ENCODE measurements around the gene COPS9.

DNA sequence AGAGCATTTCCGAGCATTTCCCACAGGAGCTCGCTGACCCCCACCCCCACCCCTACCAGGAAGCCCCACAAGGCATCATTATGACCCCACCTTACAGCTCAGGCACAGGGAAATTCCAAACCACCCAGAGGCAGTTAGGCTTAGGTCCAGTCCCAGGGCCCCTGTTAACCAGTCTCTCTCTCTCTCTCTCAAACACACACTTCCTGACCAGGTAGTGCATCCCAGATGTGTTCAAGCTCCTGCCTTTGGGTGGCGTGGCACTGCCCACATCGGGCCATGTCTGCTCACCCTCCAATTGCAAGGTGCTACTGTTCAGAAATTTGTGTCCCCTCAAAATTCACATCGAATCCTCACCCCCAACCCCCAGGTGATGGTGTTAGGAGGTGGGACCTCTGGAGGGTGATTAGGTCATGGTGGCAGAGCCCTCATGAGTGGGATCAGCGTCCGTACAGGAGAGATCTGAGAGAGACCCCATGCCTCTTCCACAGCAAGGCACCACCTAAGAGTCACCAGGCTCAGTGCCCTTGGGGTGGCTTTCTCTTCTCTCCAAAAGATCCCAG lies 8.8 kb downstream of the COPS9 start:
- TF ChIP-seq, protein P1, sequence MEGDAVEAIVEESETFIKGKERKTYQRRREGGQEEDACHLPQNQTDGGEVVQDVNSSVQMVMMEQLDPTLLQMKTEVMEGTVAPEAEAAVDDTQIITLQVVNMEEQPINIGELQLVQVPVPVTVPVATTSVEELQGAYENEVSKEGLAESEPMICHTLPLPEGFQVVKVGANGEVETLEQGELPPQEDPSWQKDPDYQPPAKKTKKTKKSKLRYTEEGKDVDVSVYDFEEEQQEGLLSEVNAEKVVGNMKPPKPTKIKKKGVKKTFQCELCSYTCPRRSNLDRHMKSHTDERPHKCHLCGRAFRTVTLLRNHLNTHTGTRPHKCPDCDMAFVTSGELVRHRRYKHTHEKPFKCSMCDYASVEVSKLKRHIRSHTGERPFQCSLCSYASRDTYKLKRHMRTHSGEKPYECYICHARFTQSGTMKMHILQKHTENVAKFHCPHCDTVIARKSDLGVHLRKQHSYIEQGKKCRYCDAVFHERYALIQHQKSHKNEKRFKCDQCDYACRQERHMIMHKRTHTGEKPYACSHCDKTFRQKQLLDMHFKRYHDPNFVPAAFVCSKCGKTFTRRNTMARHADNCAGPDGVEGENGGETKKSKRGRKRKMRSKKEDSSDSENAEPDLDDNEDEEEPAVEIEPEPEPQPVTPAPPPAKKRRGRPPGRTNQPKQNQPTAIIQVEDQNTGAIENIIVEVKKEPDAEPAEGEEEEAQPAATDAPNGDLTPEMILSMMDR (conservative IDR thresholded peaks at IDR 0.05 in 1 of 2, IDR thresholded peaks at IDR 0.05 in 1 of 2; ENCODE audit: extremely low read depth in 1 of 2, insufficient read depth in 1 of 2, low read depth in 1 of 2, low read length in 2 of 2) = no peak
- no peak for TF ChIP-seq EZH2 (IDR thresholded peaks at IDR 0.05; ENCODE audit: borderline replicate concordance, low read length)
